ENCODE measurements around the gene PCAT6.

GRCh38 chr1:202807451-202807925, 3.3 kb upstream of the PCAT6 start:
- no peak for TF ChIP-seq POLR2AphosphoS5 (IDR thresholded peaks at IDR 0.05; ENCODE audit: low read depth, low read length)
- no peak for TF ChIP-seq TCF7L2 (IDR thresholded peaks at IDR 0.05; ENCODE audit: low read depth, low read length)
- no peak for TF ChIP-seq CTCF (IDR thresholded peaks at IDR 0.05)
- TF ChIP-seq SIN3A (IDR thresholded peaks at IDR 0.05; ENCODE audit: borderline replicate concordance, insufficient read depth, low read depth, low read length), result no peak
- TF ChIP-seq REST (IDR thresholded peaks at IDR 0.05; ENCODE audit: insufficient read depth in 1 of 2, low read depth in 2 of 2, low read length in 1 of 2), result no peak

All from Panc1 (cell line).